DOHH2 (cell line): ENCODE data around the gene ESYT2.
A peak's percentile ranks its signal among the peaks of the same experiment; 100 is the strongest.

Source experiments
- CTCF ChIP-seq: fragments of 200-600 bp; sonication (generic); IDR thresholded peaks from one replicate; pipeline ENCODE4 v1.5.1; 2014; ENCODE audit warnings: antibody characterized with exemption, mild to moderate bottlenecking, low read depth, low read length; ENCODE audit not compliant: poor library complexity, severe bottlenecking
- EZH2phosphoT487 ChIP-seq: fragments of 200-600 bp; sonication (generic); IDR thresholded peaks from 2 replicates; pipeline ENCODE4 v1.6.1; 2017; ENCODE audit warnings: borderline replicate concordance, mild to moderate bottlenecking, antibody characterized with exemption, low read length, moderate library complexity, mixed read lengths

GRCh38 chr7:158760936-158761335 is 68.4 kb downstream of the ESYT2 start:
- TF ChIP-seq CTCF = peak; percentile 50
- TF ChIP-seq EZH2phosphoT487 = no peak
